Ascending aorta (tissue), 2 donors: ENCODE measurements around the gene SYTL3. TPM values are rescaled to one million over a fixed set of nuclear protein-coding genes. Genes with fewer than 3 reads are reported as not detected.
"Not testable (repeated sequence)": the region's sequence is repeated elsewhere in the genome, so short reads cannot be mapped to it uniquely, and the experiment has no call there.

Experiments
- DNase-seq, 2 donors: peaks; one replicate each; pipeline ENCODE4 v3.0.0-alpha.2; 2019; ENCODE audit warnings: low spot score in 2 of 2
- H3K27ac ChIP-seq, 2 donors: fragments of 200-600 bp; sonication (generic); one replicate each; pipeline ENCODE4 v1.5.1; 2016 to 2017; ENCODE audit warnings: mild to moderate bottlenecking in 1 of 2
- H3K27me3 ChIP-seq: fragments of 200-600 bp; sonication (generic); one replicate; pipeline ENCODE4 v1.5.1; 2017
- H3K36me3 ChIP-seq, 2 donors: fragments of 200-600 bp; sonication (generic); one replicate each; pipeline ENCODE4 v1.5.1; 2016
- H3K4me1 ChIP-seq, 2 donors: fragments of 200-600 bp; sonication (generic); one replicate each; pipeline ENCODE4 v1.5.1; 2016 to 2017; ENCODE audit warnings: mild to moderate bottlenecking in 1 of 2
- H3K4me3 ChIP-seq, 2 donors: fragments of 200-600 bp; sonication (generic); one replicate each; pipeline ENCODE4 v1.5.1; 2016 to 2017; ENCODE audit warnings: mild to moderate bottlenecking in 1 of 2
- H3K9me3 ChIP-seq, 2 donors: fragments of 200-600 bp; sonication (generic); one replicate each; pipeline ENCODE4 v1.5.1; 2016
- CTCF ChIP-seq, 3 experiments: fragments of 200-600 bp in 2 of 3; fragments of 450-650 bp in 1 of 3; sonication (generic) in 2 of 3; IDR thresholded peaks; one replicate each; pipeline ENCODE4 v1.5.1; 2016 to 2019; ENCODE audit warnings: antibody characterized with exemption in 3 of 3, mild to moderate bottlenecking in 1 of 3, moderate library complexity in 1 of 3
- intact Hi-C: fragments of 100-400 bp; cut with DNase I; formaldehyde crosslinking; loops from one replicate; pipeline ENCODE4 v1.15.1; 2023
- total RNA-seq: library from RNA; depleted of rRNA; stranded (reverse); fragments of >200 nt; gene quantifications from one replicate; pipeline ENCODE4 v1.1.0, GENCODE V29; 2016

Gene SYTL3
- total RNA-seq, 1 donor from 2014 or later = 4.7 TPM

- H3K4me3 ChIP-seq = no peak overlapping the region
- TF ChIP-seq CTCF (IDR thresholded peaks at IDR 0.05) = no peak
- H3K4me1 ChIP-seq = peaks cover 0 to 10% of the 10 kb centered on the region in 2 donors
- H3K9me3 ChIP-seq = no peaks in the 10 kb centered on the region
- no peak for DNase-seq
- no peak overlapping the region for H3K27ac ChIP-seq
- intact Hi-C loops = no loop called here
- H3K27me3 ChIP-seq = no peaks in the 10 kb centered on the region
- peaks cover 13 to 37% of the 10 kb centered on the region in 2 donors for H3K36me3 ChIP-seq
Measured at GRCh38 chr6:158611039-158611438, 38.8 kb upstream of the SYTL3 start.

- peaks cover 13 to 33% of the 10 kb centered on the region in 2 donors for H3K36me3 ChIP-seq
- intact Hi-C loops = no loop called here
- no peak overlapping the region for H3K27ac ChIP-seq
- peaks cover 0 to 10% of the 10 kb centered on the region in 2 donors for H3K4me1 ChIP-seq
- no peaks in the 10 kb centered on the region for H3K27me3 ChIP-seq
- no peak for TF ChIP-seq CTCF (IDR thresholded peaks at IDR 0.05)
- H3K9me3 ChIP-seq = no peaks in the 10 kb centered on the region
- H3K4me3 ChIP-seq = no peak overlapping the region
- no peak for DNase-seq
Measured at GRCh38 chr6:158611541-158612370, 38.1 kb upstream of the SYTL3 start.

GRCh38 chr6:158614606-158615005 lies 35.2 kb upstream of the SYTL3 start:
- not testable (repeated sequence) for DNase-seq
- peaks cover 4 to 18% of the 10 kb centered on the region in 2 donors for H3K36me3 ChIP-seq

GRCh38 chr6:158618289-158618688 lies 31.6 kb upstream of the SYTL3 start:
- H3K27me3 ChIP-seq, intact Hi-C loops, H3K27ac ChIP-seq, H3K9me3 ChIP-seq, DNase-seq, H3K4me1 ChIP-seq, H3K4me3 ChIP-seq: not testable (repeated sequence)
- H3K36me3 ChIP-seq = peaks cover 15 to 34% of the 10 kb centered on the region in 2 donors

More at GRCh38 chr6:158614606-158615005, 35.2 kb upstream of the SYTL3 start:
- H3K9me3 ChIP-seq, H3K27me3 ChIP-seq, H3K27ac ChIP-seq, intact Hi-C loops, H3K4me3 ChIP-seq, H3K4me1 ChIP-seq: not testable (repeated sequence)

- Histone ChIP-seq H3K4me1 (no peaks in the 10 kb centered on the region), H3K4me3 (no peak overlapping the region), H3K27ac (no peak overlapping the region), H3K27me3 (no peaks in the 10 kb centered on the region), H3K36me3 (peaks cover 11 to 34% of the 10 kb centered on the region in 2 donors), H3K9me3 (no peaks in the 10 kb centered on the region)
- no peak for TF ChIP-seq CTCF (IDR thresholded peaks at IDR 0.05)
- intact Hi-C loops = no loop called here
- no peak for DNase-seq
Measured at GRCh38 chr6:158619922-158620801, 29.7 kb upstream of the SYTL3 start.

- no peak overlapping the region for H3K4me3 ChIP-seq
- DNase-seq = no peak
- no peak for TF ChIP-seq CTCF (IDR thresholded peaks at IDR 0.05)
- H3K27me3 ChIP-seq = no peaks in the 10 kb centered on the region
- peaks cover 0 to 3% of the 10 kb centered on the region in 2 donors for H3K4me1 ChIP-seq
- intact Hi-C loops = no loop called here
- peaks cover 11 to 31% of the 10 kb centered on the region in 2 donors for H3K36me3 ChIP-seq
- no peaks in the 10 kb centered on the region for H3K9me3 ChIP-seq
- H3K27ac ChIP-seq = no peak overlapping the region
Measured at GRCh38 chr6:158620963-158621693, 28.7 kb upstream of the SYTL3 start.
